Measurements from ENCODE around the gene AQP12B.
"Not testable (repeated sequence)": the region's sequence is repeated elsewhere in the genome, so short reads cannot be mapped to it uniquely, and the experiment has no call there.

AQP12B gene

GRCh38 chr2:240701091-240701735 is 18.5 kb upstream of the AQP12B start:
- TF ChIP-seq, protein P1, sequence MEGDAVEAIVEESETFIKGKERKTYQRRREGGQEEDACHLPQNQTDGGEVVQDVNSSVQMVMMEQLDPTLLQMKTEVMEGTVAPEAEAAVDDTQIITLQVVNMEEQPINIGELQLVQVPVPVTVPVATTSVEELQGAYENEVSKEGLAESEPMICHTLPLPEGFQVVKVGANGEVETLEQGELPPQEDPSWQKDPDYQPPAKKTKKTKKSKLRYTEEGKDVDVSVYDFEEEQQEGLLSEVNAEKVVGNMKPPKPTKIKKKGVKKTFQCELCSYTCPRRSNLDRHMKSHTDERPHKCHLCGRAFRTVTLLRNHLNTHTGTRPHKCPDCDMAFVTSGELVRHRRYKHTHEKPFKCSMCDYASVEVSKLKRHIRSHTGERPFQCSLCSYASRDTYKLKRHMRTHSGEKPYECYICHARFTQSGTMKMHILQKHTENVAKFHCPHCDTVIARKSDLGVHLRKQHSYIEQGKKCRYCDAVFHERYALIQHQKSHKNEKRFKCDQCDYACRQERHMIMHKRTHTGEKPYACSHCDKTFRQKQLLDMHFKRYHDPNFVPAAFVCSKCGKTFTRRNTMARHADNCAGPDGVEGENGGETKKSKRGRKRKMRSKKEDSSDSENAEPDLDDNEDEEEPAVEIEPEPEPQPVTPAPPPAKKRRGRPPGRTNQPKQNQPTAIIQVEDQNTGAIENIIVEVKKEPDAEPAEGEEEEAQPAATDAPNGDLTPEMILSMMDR (IDR thresholded peaks at IDR 0.05; ENCODE audit: low read depth, low read length, missing control alignments) = no peak
- no peak overlapping the region for H3K4me3 ChIP-seq (ENCODE audit: low read depth, low read length)
- DNase-seq (ENCODE audit: low read depth) = no peak

DNA sequence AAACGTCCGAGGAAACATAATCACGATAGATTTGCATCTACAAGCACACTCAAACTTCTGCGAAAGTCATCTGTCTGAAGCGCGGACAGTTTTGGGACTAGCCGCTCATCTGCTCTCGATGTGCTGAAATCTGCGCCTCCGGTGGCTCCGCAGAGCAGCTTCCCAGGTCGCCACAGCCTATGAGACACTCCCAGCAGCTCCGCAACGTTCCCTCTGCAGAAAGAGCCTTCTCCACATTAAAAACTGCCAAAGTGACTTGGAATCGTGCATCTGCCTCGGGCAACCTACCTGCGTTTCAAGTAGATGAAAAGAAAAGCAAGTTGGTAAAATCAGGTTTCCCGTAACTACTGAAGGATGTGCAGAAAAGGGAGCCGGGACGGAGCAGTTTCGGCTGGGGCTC is 17.9 kb upstream of the AQP12B start:
- DNase-seq (ENCODE audit: low read depth); H3K4me3 ChIP-seq (ENCODE audit: low read depth, low read length): not testable (repeated sequence)

DNA sequence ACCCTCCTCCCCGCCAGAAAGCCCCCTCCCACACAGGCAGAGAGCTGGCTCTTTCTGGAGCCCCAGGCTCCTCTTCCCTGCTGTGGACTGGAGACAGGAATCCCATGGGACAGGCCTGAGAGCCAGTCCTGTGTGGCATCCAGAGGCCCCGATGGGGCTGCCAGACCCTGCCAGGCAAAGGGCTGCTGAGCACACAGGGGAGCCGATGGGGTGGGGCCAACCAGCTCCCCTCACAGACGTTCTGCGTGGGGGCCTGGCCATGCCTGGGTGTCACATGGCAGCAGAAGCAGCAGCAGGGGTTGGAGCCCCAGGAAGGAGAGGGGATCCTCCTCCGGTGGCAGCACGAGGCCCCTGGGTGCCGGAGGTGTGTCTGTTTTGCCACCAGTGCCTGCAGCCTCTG is 17.1 kb upstream of the AQP12B start:
- not testable (repeated sequence) for DNase-seq (ENCODE audit: low read depth); H3K4me3 ChIP-seq (ENCODE audit: low read depth, low read length)

GRCh38 chr2:240698852-240699561 is 16.3 kb upstream of the AQP12B start:
- H3K4me3 ChIP-seq (ENCODE audit: low read depth, low read length); DNase-seq (ENCODE audit: low read depth): not testable (repeated sequence)

GRCh38 chr2:240696469-240696868 is 13.8 kb upstream of the AQP12B start:
- not testable (repeated sequence) for DNase-seq (ENCODE audit: low read depth); H3K4me3 ChIP-seq (ENCODE audit: low read depth, low read length)

- DNase-seq (ENCODE audit: low read depth); H3K4me3 ChIP-seq (ENCODE audit: low read depth, low read length): not testable (repeated sequence)
These were observed 12.9 kb upstream of the AQP12B start for GRCh38 chr2:240695593-240695992.

- not testable (repeated sequence) for H3K4me3 ChIP-seq (ENCODE audit: low read depth, low read length); DNase-seq (ENCODE audit: low read depth)
These were observed 11.6 kb upstream of the AQP12B start for GRCh38 chr2:240694304-240694703.

- DNase-seq (ENCODE audit: low read depth); H3K4me3 ChIP-seq (ENCODE audit: low read depth, low read length): not testable (repeated sequence)
These were observed 10.2 kb upstream of the AQP12B start for GRCh38 chr2:240692583-240693561.

DNA sequence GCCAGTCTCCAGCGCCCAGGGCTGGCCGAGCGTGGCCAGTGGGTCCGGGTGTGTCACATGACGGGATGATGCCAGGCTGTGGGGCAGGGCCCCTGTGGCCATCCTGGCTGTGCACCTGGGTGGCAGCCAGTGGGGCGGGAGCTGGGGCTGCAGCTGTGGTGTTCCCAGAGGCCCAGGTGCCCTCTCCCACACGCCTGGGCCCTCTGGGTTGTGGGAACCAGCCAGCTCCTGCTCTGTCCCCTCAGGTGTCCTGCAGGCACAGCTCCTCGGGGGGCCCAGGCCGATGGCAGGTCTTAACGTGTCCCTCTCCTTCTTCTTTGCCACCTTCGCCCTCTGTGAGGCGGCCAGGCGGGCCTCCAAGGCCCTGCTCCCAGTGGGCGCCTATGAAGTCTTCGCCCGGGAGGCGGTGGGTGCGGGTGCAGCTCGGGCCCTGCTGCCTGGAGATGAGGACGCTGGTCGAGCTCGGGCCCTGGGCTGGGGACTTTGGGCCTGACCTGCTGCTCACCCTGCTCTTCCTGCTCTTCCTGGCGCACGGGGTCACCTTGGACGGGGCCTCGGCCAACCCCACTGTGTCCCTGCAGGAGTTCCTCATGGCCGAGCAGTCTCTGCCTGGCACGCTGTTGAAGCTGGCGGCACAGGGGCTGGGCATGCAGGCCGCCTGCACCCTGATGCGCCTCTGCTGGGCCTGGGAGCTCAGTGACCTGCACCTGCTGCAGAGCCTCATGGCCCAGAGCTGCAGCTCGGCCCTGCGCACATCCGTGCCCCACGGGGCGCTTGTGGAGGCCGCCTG is 9.1 kb upstream of the AQP12B start, which contains the start of gene AQP12A:
TSS of gene AQP12A (plus strand) at position 236 of the 790 bp plus-strand sequence. CDS start at position 284, 48 bp downstream.
- H3K4me3 ChIP-seq (ENCODE audit: low read depth, low read length); DNase-seq (ENCODE audit: low read depth): not testable (repeated sequence)

- not testable (repeated sequence) for DNase-seq (ENCODE audit: low read depth); H3K4me3 ChIP-seq (ENCODE audit: low read depth, low read length)
These were observed 8.4 kb upstream of the AQP12B start for GRCh38 chr2:240691075-240691427.

- not testable (repeated sequence) for DNase-seq (ENCODE audit: low read depth); H3K4me3 ChIP-seq (ENCODE audit: low read depth, low read length)
These were observed 7.9 kb upstream of the AQP12B start for GRCh38 chr2:240690421-240691074.

DNA sequence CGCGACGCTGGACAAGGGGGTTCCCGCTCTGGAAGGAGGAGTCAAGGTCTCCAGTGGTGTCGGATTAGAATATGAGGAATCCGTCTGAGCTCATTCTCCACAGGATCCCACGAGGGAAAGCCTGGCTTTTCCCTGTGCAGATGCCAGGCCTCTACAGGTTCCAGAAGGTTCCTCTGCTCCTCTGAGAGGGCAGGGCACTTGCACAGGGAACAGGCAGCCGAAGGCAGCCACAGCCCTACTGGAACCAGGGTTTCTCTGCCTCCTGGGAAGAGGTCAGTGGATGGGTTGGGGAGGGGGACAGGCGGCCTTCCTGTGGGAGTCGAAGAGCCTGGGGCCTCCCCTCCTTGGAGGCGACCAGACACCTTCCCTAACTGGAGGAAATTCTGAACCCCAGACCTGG is 7.3 kb upstream of the AQP12B start:
- TF ChIP-seq, protein P1 (IDR thresholded peaks at IDR 0.05; ENCODE audit: low read depth, low read length, missing control alignments) = no peak
- no peak for DNase-seq (ENCODE audit: low read depth)
- no peak overlapping the region for H3K4me3 ChIP-seq (ENCODE audit: low read depth, low read length)

Measured in GM12864 (cell line).